Measurements from ENCODE around the gene PHKB. TPM values are rescaled to one million over a fixed set of nuclear protein-coding genes. Genes with fewer than 3 reads are reported as not detected.

Gene PHKB
- total RNA-seq, 1 experiment from 2014 or later = 87.4 TPM

DNA sequence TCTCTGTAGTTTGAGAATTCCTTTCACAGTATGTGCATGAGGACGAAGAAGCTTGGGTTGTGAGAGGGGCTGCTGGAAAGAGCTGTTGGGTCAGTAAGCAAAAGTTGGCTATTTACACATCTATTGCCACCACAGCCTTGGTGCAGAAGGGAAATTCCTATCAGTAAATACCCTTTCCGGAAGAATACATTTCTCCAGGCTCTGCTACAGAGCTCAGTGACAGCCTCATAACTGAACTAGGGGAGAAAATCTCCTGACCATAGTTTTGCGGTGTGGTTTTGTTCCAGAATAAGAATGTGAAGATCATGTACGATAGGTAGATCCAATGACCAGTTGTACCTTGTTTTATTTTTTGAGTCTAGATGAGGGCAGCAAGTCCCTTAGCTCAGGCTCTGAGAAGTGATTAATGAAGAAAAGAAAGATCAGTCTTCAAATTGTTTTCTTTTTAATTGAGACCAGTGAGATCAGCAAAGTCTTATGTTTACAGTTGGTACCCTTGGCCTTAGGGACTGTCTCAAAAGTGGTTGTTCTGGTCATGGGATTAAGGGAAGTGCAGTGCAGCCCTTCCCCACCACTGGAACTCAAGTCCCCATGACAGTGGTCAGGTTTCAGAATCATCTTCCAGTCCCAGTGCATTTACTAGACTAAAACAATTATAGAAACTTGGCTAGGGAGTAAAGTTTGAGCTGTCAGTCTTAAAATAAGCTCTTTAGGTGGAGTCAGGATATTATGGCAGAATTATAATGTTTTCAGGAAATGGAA lies 123.5 kb downstream of the PHKB start:
- Histone ChIP-seq H3K79me2 (ENCODE audit: low read length) (no peaks in the 10 kb centered on the region), H3K9ac (ENCODE audit: low read length) (no peak overlapping the region), H3K9me2 (replicated peaks; ENCODE audit: insufficient read depth, low read length) (no peaks in the 10 kb centered on the region), H3K27ac (ENCODE audit: low read length) (no peak overlapping the region), H3K4me1 (ENCODE audit: low read length) (peaks cover 25% of the 10 kb centered on the region), H3K36me3 (ENCODE audit: insufficient read depth, low read length) (peaks cover 3% of the 10 kb centered on the region; the same call in 1 of the 2 replicates), H3K4me3 (ENCODE audit: low read length) (no peak overlapping the region), H2AFZ (ENCODE audit: low read length) (no peak overlapping the region), H3K4me2 (ENCODE audit: low read depth, low read length, poor library complexity, severe bottlenecking) (no peak overlapping the region), H3K27me3 (ENCODE audit: low read length) (no peaks in the 10 kb centered on the region), H3K9me3 (ENCODE audit: low read length) (no peaks in the 10 kb centered on the region), H4K20me1 (ENCODE audit: insufficient read depth, low read depth, low read length) (no peaks in the 10 kb centered on the region)
- DNase-seq = no peak

GRCh38 chr16:47586121-47586520 lies 125.0 kb downstream of the PHKB start:
- H3K27me3 ChIP-seq (ENCODE audit: low read length) = no peaks in the 10 kb centered on the region

DNA sequence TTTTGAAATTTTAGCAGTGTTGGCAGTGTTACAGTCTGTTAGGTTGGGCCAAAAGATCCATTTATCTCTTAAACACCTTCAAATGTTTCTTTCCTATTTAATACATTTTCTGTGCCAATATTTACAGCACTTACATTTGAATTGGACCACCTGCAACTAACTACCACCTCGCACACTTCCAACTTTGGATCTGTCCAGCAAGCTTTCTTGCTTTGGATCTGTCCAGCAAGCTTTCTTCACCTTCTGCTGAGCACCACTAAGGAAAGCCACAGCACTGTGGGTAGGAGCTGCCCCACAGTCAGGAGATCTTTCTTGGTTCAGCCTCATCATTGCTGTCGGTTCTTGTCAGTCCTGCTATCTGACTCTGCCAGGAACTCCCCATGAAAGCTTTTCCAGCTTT lies 129.3 kb downstream of the PHKB start:
- no peaks in the 10 kb centered on the region for H4K20me1 ChIP-seq (ENCODE audit: insufficient read depth, low read depth, low read length)
- peaks cover 3% of the 10 kb centered on the region; the same call in 1 of the 2 replicates for H3K36me3 ChIP-seq (ENCODE audit: insufficient read depth, low read length)
- H3K9me2 ChIP-seq (replicated peaks; ENCODE audit: insufficient read depth, low read length) = no peaks in the 10 kb centered on the region
- no peak overlapping the region for H2AFZ ChIP-seq (ENCODE audit: low read length)
- no peak overlapping the region for H3K27ac ChIP-seq (ENCODE audit: low read length)
- no peak for DNase-seq
- H3K9ac ChIP-seq (ENCODE audit: low read length) = no peak overlapping the region
- H3K9me3 ChIP-seq (ENCODE audit: low read length) = no peaks in the 10 kb centered on the region
- H3K27me3 ChIP-seq (ENCODE audit: low read length) = no peaks in the 10 kb centered on the region
- peaks cover 11% of the 10 kb centered on the region for H3K4me1 ChIP-seq (ENCODE audit: low read length)
- H3K79me2 ChIP-seq (ENCODE audit: low read length) = no peaks in the 10 kb centered on the region
- no peak overlapping the region for H3K4me2 ChIP-seq (ENCODE audit: low read depth, low read length, poor library complexity, severe bottlenecking)
- H3K4me3 ChIP-seq (ENCODE audit: low read length) = no peak overlapping the region

More at GRCh38 chr16:47586121-47586520, 125.0 kb downstream of the PHKB start:
- Histone ChIP-seq H3K9me2 (replicated peaks; ENCODE audit: insufficient read depth, low read length) (no peaks in the 10 kb centered on the region), H4K20me1 (ENCODE audit: insufficient read depth, low read depth, low read length) (no peaks in the 10 kb centered on the region), H3K4me2 (ENCODE audit: low read depth, low read length, poor library complexity, severe bottlenecking) (no peak overlapping the region), H3K9ac (ENCODE audit: low read length) (no peak overlapping the region), H3K79me2 (ENCODE audit: low read length) (no peaks in the 10 kb centered on the region), H3K9me3 (ENCODE audit: low read length) (no peaks in the 10 kb centered on the region), H3K4me1 (ENCODE audit: low read length) (peaks cover 22% of the 10 kb centered on the region), H2AFZ (ENCODE audit: low read length) (no peak overlapping the region), H3K36me3 (ENCODE audit: insufficient read depth, low read length) (peaks cover 3% of the 10 kb centered on the region; the same call in 1 of the 2 replicates), H3K27ac (ENCODE audit: low read length) (no peak overlapping the region), H3K4me3 (ENCODE audit: low read length) (no peak overlapping the region)
- no peak for DNase-seq

DNA sequence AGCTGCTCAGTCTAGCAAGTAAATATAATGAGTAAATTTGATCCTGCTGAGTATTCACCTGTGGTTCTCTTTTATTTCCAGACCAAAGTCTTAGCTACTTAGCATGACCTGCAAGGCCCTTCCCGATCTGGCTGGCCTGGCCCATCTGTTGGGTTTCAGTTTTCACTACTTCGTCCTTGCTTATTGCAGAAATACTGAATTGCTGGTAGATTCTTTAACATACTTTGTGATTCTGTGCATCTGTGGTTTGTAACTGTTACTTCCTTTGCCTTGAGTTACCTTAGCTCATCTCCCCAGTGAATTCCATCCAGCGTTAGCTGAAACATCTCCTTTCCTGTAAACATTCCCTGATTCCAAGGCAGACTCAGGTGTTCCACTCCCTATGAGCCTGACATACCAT lies 131.1 kb downstream of the PHKB start:
- Histone ChIP-seq H3K9me2 (replicated peaks; ENCODE audit: insufficient read depth, low read length) (no peaks in the 10 kb centered on the region), H3K27me3 (ENCODE audit: low read length) (no peaks in the 10 kb centered on the region), H2AFZ (ENCODE audit: low read length) (no peak overlapping the region), H3K79me2 (ENCODE audit: low read length) (no peaks in the 10 kb centered on the region), H3K36me3 (ENCODE audit: insufficient read depth, low read length) (peaks cover 3% of the 10 kb centered on the region; the same call in 1 of the 2 replicates), H3K9ac (ENCODE audit: low read length) (no peak overlapping the region), H3K9me3 (ENCODE audit: low read length) (no peaks in the 10 kb centered on the region), H3K4me3 (ENCODE audit: low read length) (no peak overlapping the region), H4K20me1 (ENCODE audit: insufficient read depth, low read depth, low read length) (no peaks in the 10 kb centered on the region), H3K4me2 (ENCODE audit: low read depth, low read length, poor library complexity, severe bottlenecking) (no peak overlapping the region), H3K4me1 (ENCODE audit: low read length) (no peaks in the 10 kb centered on the region), H3K27ac (ENCODE audit: low read length) (no peak overlapping the region)
- DNase-seq = no peak

DNA sequence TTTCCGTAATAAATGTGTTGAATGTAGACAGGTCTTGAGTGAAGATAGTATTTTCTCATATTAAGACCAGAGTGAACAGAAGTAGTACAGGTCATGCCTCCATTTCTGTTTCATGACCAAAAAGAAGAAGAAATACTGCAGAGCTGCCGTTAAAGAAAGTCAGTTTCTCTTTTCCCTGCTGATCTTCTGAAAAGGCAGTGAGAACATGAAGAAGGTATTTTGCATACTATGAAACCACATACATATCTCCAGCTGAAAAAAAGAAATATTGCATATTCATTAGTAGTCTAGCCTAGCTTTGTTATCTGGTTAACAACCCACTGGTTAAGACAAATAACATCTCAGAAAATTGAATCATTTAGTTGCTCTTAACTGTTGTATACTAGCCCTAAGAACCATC lies 138.4 kb downstream of the PHKB start:
- H3K9me3 ChIP-seq (ENCODE audit: low read length) = no peaks in the 10 kb centered on the region
- peaks cover 28% of the 10 kb centered on the region for H3K4me1 ChIP-seq (ENCODE audit: low read length)
- no peaks in the 10 kb centered on the region for H3K27me3 ChIP-seq (ENCODE audit: low read length)
- peak overlapping the region; percentile 9 for H3K4me3 ChIP-seq (ENCODE audit: low read length)
- 0 out of 2 replicates have a peak, but pooled peaks cover 3% of the 10 kb centered on the region for H3K79me2 ChIP-seq (ENCODE audit: low read length)
- peak overlapping the region; percentile 6; the same call in 1 of the 2 replicates for H2AFZ ChIP-seq (ENCODE audit: low read length)
- H3K27ac ChIP-seq (ENCODE audit: low read length) = peak overlapping the region; percentile 70
- peak overlapping the region; percentile 57 for H3K4me2 ChIP-seq (ENCODE audit: low read depth, low read length, poor library complexity, severe bottlenecking)
- peak; percentile 64 for DNase-seq
- H3K9ac ChIP-seq (ENCODE audit: low read length) = peak overlapping the region; percentile 27
- H4K20me1 ChIP-seq (ENCODE audit: insufficient read depth, low read depth, low read length) = no peaks in the 10 kb centered on the region
- 0 out of 2 replicates have a peak, but pooled peaks cover 2% of the 10 kb centered on the region for H3K9me2 ChIP-seq (replicated peaks; ENCODE audit: insufficient read depth, low read length)
- H3K36me3 ChIP-seq (ENCODE audit: insufficient read depth, low read length) = no peaks in the 10 kb centered on the region

DNA sequence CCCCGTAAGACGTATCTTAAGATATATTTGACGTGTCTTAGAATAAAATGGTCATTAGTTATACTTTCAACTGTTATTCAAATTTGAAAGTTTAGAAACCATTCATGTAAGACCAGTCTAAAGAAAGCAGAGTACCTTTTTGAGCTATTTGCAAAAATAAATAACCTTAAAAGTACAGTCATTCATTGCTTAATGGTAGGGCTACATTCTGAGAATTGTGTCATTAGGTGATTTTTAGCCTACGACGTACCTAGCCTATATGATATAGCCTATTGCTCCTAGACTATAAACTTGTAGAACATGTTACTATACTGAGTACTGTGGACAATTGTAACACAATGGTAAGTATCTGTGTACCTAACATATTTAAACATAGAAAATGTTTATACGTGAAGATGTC lies 139.2 kb downstream of the PHKB start:
- H3K9me3 ChIP-seq (ENCODE audit: low read length) = no peaks in the 10 kb centered on the region
- peaks cover 28% of the 10 kb centered on the region for H3K4me1 ChIP-seq (ENCODE audit: low read length)
- 0 out of 2 replicates have a peak, but pooled peaks cover 2% of the 10 kb centered on the region for H3K9me2 ChIP-seq (replicated peaks; ENCODE audit: insufficient read depth, low read length)
- H3K27me3 ChIP-seq (ENCODE audit: low read length) = no peaks in the 10 kb centered on the region
- no peaks in the 10 kb centered on the region for H4K20me1 ChIP-seq (ENCODE audit: insufficient read depth, low read depth, low read length)
- peak overlapping the region; percentile 70; the same call in 1 of the 2 replicates for H3K27ac ChIP-seq (ENCODE audit: low read length)
- no peak overlapping the region for H3K4me3 ChIP-seq (ENCODE audit: low read length)
- no peak overlapping the region for H3K9ac ChIP-seq (ENCODE audit: low read length)
- H2AFZ ChIP-seq (ENCODE audit: low read length) = no peak overlapping the region
- DNase-seq = no peak
- H3K36me3 ChIP-seq (ENCODE audit: insufficient read depth, low read length) = no peaks in the 10 kb centered on the region
- peak overlapping the region; percentile 57 for H3K4me2 ChIP-seq (ENCODE audit: low read depth, low read length, poor library complexity, severe bottlenecking)
- H3K79me2 ChIP-seq (ENCODE audit: low read length) = 0 out of 2 replicates have a peak, but pooled peaks cover 3% of the 10 kb centered on the region

- H3K4me1 ChIP-seq (ENCODE audit: low read length) = peaks cover 22% of the 10 kb centered on the region
- 0 out of 2 replicates have a peak, but pooled peaks cover 5% of the 10 kb centered on the region for H3K9me3 ChIP-seq (ENCODE audit: low read length)
- H2AFZ ChIP-seq (ENCODE audit: low read length) = no peak overlapping the region
- no peaks in the 10 kb centered on the region for H4K20me1 ChIP-seq (ENCODE audit: insufficient read depth, low read depth, low read length)
- H3K9ac ChIP-seq (ENCODE audit: low read length) = no peak overlapping the region
- H3K27me3 ChIP-seq (ENCODE audit: low read length) = no peaks in the 10 kb centered on the region
- DNase-seq = no peak
- no peak overlapping the region for H3K27ac ChIP-seq (ENCODE audit: low read length)
- H3K36me3 ChIP-seq (ENCODE audit: insufficient read depth, low read length) = no peaks in the 10 kb centered on the region
- 0 out of 2 replicates have a peak, but pooled peaks cover 2% of the 10 kb centered on the region for H3K9me2 ChIP-seq (replicated peaks; ENCODE audit: insufficient read depth, low read length)
- no peak overlapping the region for H3K4me3 ChIP-seq (ENCODE audit: low read length)
- H3K4me2 ChIP-seq (ENCODE audit: low read depth, low read length, poor library complexity, severe bottlenecking) = no peak overlapping the region
- 0 out of 2 replicates have a peak, but pooled peaks cover 3% of the 10 kb centered on the region for H3K79me2 ChIP-seq (ENCODE audit: low read length)
Observed at GRCh38 chr16:47604306-47604705, 143.2 kb downstream of the PHKB start.

DNA sequence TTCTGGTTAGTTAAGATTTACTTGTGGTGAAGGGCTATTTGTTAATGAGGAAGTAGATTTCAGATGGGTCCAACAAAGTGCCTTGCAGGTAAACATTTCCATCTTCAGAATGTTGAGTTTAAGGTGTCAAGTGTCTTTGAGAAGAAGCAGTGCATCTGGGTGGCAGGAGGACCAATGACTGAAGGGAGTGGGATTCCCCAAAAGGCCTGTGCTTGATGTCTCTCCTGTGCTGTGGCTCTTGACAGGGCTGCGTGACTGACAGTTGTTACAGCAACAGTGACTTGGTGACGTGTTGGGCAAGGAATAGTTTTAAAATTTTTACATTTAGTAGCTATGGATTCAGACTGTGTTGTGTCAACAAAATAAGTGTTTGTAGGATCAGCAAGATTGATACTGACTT lies 149.9 kb downstream of the PHKB start:
- no peaks in the 10 kb centered on the region for H3K79me2 ChIP-seq (ENCODE audit: low read length)
- no peaks in the 10 kb centered on the region for H4K20me1 ChIP-seq (ENCODE audit: insufficient read depth, low read depth, low read length)
- no peaks in the 10 kb centered on the region for H3K27me3 ChIP-seq (ENCODE audit: low read length)
- H3K4me3 ChIP-seq (ENCODE audit: low read length) = no peak overlapping the region
- H3K4me1 ChIP-seq (ENCODE audit: low read length) = no peaks in the 10 kb centered on the region
- no peak for DNase-seq
- no peaks in the 10 kb centered on the region for H3K36me3 ChIP-seq (ENCODE audit: insufficient read depth, low read length)
- no peak overlapping the region for H3K9ac ChIP-seq (ENCODE audit: low read length)
- no peak overlapping the region for H3K4me2 ChIP-seq (ENCODE audit: low read depth, low read length, poor library complexity, severe bottlenecking)
- no peaks in the 10 kb centered on the region for H3K9me2 ChIP-seq (replicated peaks; ENCODE audit: insufficient read depth, low read length)
- H2AFZ ChIP-seq (ENCODE audit: low read length) = no peak overlapping the region
- 0 out of 2 replicates have a peak, but pooled peaks cover 5% of the 10 kb centered on the region for H3K9me3 ChIP-seq (ENCODE audit: low read length)
- H3K27ac ChIP-seq (ENCODE audit: low read length) = no peak overlapping the region

Measured in Karpas-422 (cell line).